T-helper 2 cell treated with Interferon-gamma antibody and Interleukin-4, amounts not matched to agents 5 μg/mL and 100 μg/mL, for 36 hours (primary cell): ENCODE measurements around the gene GCNT1.
"Not testable (repeated sequence)": the region's sequence is repeated elsewhere in the genome, so short reads cannot be mapped to it uniquely, and the experiment has no call there.

Experiments
- DNase-seq: peaks from one replicate; pipeline ENCODE4 v3.0.0; 2021; ENCODE audit warnings: low spot score
- H3K27ac Mint-ChIP-seq: one replicate; pipeline ENCODE4 v1.8.0; 2021; ENCODE audit warnings: mild to moderate bottlenecking, mixed read lengths
- H3K27me3 Mint-ChIP-seq: one replicate; pipeline ENCODE4 v1.8.0; 2021; ENCODE audit warnings: low read depth, mixed read lengths
- H3K36me3 Mint-ChIP-seq: one replicate; pipeline ENCODE4 v1.8.0; 2021; ENCODE audit warnings: low read depth, mixed read lengths
- H3K4me1 Mint-ChIP-seq: one replicate; pipeline ENCODE4 v1.8.0; 2021; ENCODE audit warnings: low read depth, mixed read lengths
- H3K4me3 Mint-ChIP-seq: one replicate; pipeline ENCODE4 v1.8.0; 2022; ENCODE audit warnings: mild to moderate bottlenecking, moderate library complexity, mixed read lengths
- H3K9me3 Mint-ChIP-seq: one replicate; pipeline ENCODE4 v1.8.0; 2021; ENCODE audit warnings: mixed read lengths

The GCNT1 gene

DNA sequence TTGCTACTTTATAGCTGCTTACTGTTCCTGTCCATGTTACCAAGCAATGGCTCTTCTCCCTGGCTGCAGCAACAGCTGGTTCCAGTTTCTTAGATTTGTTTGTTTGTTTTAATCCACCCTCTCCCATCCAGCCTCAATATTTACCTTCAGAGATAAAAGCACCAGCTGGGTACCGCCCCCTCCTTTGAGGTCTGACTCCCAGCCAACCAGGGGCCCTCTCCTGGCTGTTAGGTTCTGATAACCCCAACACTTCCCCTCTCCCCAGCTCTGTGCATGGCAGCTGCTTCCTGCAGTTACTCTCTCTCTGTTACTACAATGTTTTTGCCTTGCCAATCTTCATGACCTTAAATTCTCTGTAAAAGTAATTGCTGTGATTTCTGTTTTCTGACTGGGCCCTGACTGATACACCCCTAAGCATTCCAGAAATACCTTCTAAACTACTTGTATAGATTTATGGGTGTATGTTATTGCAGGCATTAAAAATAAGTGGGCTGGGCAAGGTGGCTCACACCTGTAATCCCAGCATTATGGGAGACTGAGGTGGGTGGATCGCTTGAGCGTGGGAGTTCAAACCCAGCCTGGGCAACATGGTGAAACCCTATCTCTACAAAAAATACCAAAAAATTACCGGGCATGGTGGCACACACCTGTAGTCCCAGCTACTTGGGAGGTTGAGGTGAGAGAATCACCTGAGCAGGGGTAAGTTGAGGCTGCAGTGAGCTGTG is 2.6 kb upstream of the GCNT1 start:
- H3K36me3 Mint-ChIP-seq: no peaks in the 10 kb centered on the region
- no peaks in the 10 kb centered on the region for H3K27me3 Mint-ChIP-seq
- peaks cover 26% of the 10 kb centered on the region for H3K4me1 Mint-ChIP-seq
- H3K4me3 Mint-ChIP-seq: no peak overlapping the region
- H3K9me3 Mint-ChIP-seq: no peaks in the 10 kb centered on the region
- no peak for DNase-seq
- peak overlapping the region; percentile 37 for H3K27ac Mint-ChIP-seq

DNA sequence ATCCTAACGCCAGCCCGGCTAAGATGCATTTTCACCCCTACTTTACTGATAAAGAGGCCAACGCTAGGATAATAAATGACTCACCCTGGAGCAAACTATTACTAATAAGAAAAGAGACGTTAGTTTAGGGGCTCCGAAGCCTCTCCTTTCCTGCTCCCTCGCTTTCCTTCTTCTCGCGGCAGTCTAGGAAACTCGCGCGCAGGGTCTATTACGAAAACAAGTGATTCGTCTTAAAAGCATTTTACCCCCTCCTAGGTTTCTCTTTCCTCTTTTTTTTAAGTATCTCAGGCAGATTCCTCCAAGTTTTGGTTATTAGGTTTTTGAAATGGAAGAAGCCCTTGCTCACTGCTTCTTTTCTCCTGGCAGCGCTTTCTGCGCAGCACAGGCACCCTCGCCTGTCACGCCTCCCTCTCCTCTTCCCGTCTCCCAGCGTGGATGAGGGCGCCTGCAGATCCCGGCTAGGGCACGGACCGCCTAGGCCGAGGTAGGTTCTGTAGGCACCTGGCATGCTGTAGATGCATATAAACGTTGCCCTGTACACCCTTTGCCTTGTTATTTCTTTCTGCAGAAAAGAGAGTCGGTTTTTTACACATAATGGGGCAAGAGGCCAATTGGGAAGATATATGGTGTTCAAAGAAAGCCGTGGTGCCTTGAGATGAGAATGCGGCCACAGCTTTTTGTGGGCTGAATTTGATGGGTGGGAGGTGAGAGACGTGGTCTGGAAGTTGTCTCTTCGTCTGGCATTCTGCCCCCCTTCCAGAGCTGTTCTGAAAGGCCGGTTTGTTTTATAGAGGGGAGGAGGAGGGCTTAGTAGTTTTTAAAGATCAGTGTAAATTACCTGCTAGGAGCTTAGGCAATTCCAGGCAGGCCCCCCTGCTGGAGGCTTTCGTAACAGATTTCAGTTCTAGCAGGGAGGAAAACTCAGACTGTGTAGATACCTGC is 983 bp downstream of the GCNT1 start:
- Mint-ChIP-seq H3K4me3 (peak overlapping the region; percentile 89), H3K9me3 (no peaks in the 10 kb centered on the region), H3K4me1 (peaks cover 33% of the 10 kb centered on the region), H3K27me3 (no peaks in the 10 kb centered on the region), H3K36me3 (no peaks in the 10 kb centered on the region), H3K27ac (peak overlapping the region; percentile 82)
- DNase-seq: no peak

DNA sequence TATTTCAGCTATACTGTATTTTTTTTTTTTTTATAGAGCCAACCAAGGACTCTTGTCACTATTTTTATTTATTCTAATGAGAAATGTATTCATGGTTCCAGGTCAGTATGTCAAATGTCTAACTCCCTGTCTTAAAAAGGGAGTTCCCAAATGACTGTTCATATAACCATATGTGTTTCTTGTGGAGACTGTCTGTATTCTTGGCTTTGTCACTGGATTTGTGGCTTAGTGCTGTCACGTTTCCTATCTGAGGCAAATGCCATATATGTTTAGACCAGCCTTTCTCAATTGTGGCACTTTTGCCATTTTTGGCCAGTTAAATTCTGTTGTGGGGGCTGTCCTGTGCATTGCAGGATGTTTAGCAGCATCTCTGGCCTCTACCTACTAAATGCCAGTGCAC is 3.1 kb downstream of the GCNT1 start:
- DNase-seq: no peak
- no peaks in the 10 kb centered on the region for H3K27me3 Mint-ChIP-seq
- no peak overlapping the region for H3K27ac Mint-ChIP-seq
- H3K36me3 Mint-ChIP-seq: peaks cover 2% of the 10 kb centered on the region
- H3K4me3 Mint-ChIP-seq: no peak overlapping the region
- peaks cover 33% of the 10 kb centered on the region for H3K4me1 Mint-ChIP-seq
- no peaks in the 10 kb centered on the region for H3K9me3 Mint-ChIP-seq

DNA sequence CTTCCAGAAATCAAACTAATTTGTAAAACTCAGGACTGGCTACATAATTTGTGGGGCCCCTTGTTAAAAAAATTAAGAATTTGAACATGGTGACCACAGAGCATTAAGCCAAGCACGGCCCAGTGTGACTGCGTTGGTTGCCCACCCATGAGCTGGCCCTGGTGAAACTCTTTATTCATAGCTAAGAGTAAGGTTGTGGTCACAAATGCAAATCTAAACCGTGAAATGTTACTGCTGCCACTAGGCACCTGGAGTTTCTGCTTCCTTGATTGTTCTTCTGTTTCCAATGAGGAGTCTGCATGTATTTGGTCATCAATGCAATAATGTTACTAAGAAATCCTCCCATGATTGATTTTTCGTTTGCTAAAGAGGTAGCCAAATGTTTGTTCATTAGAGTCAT is 4.2 kb downstream of the GCNT1 start:
- Mint-ChIP-seq H3K9me3 (no peaks in the 10 kb centered on the region), H3K27ac (no peak overlapping the region), H3K4me1 (peaks cover 30% of the 10 kb centered on the region), H3K4me3 (no peak overlapping the region), H3K36me3 (peaks cover 2% of the 10 kb centered on the region), H3K27me3 (no peaks in the 10 kb centered on the region)
- DNase-seq: no peak

DNA sequence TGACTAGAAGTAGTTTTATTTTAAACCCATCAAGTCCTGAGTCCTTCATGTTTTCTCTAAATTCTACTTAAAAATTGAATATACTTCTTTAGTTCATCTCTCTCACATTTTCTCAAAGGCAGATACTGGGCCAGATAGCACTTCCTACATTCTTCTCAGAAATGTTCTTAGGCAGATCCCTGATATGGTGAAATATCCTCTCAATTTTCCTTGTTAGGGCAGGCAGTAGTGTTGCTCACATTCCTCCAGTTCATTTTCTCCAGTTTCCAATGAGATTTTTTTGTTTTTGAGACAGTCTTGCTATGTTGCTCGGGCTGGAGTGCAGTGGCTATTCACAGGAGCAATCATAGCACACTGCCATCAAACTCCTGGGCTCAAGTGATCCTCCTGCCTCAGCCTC is 5.7 kb downstream of the GCNT1 start:
- no peaks in the 10 kb centered on the region for H3K27me3 Mint-ChIP-seq
- no peak overlapping the region for H3K27ac Mint-ChIP-seq
- H3K4me1 Mint-ChIP-seq: peaks cover 25% of the 10 kb centered on the region
- no peaks in the 10 kb centered on the region for H3K9me3 Mint-ChIP-seq
- peaks cover 2% of the 10 kb centered on the region for H3K36me3 Mint-ChIP-seq
- DNase-seq: no peak
- no peak overlapping the region for H3K4me3 Mint-ChIP-seq

DNA sequence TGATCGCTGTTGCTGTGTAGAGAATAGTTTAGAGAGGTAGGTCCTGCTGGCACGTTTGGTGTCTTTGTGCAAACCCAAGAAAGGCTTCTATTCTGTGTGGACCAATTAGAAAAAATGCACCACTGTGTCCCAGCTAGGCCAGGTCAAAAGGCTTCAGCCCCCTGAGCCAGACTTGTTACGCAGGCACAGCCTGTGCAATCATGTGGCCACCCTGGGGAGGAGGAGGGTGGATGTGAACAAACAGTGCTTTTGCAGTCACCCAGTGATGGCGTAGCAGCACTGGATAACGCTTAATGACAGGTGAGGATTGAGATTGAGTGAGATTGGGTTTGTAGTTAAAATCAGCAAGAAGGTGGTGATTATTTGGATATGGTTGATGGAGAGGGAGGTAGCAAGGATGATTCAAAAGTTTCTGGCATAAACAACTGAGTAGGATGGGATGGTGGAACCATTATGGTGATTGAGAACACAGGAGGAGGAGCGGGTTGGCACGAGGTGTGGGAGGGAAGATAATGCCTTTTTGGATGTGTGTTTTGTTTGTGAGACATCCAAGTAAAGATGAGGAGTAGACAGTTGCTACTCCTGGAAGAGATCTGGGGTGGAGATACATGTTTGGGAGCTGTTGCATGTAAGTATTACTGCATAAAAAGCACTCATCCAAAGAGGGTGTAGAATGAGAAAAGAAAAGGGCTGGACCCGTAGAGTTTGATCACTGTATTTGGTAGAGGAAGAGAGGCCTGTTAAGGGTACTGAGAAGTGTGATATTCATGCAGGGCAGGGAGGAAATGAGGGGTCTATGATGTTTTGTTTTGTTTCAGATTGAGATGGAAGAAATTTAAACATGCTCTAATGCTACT is 6.7 kb downstream of the GCNT1 start:
- H3K27ac Mint-ChIP-seq: no peak overlapping the region
- H3K9me3 Mint-ChIP-seq: no peaks in the 10 kb centered on the region
- no peak for DNase-seq
- no peak overlapping the region for H3K4me3 Mint-ChIP-seq
- H3K4me1 Mint-ChIP-seq: peaks cover 17% of the 10 kb centered on the region
- peaks cover 2% of the 10 kb centered on the region for H3K36me3 Mint-ChIP-seq
- no peaks in the 10 kb centered on the region for H3K27me3 Mint-ChIP-seq

DNA sequence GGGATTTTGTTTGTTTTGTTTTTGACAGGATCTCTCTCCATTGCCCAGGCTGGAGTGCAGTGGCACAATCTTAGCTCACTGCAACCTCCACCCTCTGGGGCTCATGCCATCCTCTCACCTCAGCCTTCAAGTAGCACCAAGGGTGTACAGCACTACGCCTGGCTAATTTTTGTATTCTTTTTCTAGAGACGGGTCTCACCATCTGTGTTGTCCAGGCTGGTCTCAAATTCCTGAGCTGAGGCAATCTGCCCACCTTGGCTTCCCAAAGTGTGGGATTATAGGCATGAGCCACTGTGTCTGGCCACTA is 7.3 kb downstream of the GCNT1 start:
- peaks cover 2% of the 10 kb centered on the region for H3K36me3 Mint-ChIP-seq
- no peak overlapping the region for H3K27ac Mint-ChIP-seq
- H3K9me3 Mint-ChIP-seq: no peaks in the 10 kb centered on the region
- H3K4me3 Mint-ChIP-seq: no peak overlapping the region
- no peak for DNase-seq
- H3K27me3 Mint-ChIP-seq: no peaks in the 10 kb centered on the region
- H3K4me1 Mint-ChIP-seq: peaks cover 15% of the 10 kb centered on the region

DNA sequence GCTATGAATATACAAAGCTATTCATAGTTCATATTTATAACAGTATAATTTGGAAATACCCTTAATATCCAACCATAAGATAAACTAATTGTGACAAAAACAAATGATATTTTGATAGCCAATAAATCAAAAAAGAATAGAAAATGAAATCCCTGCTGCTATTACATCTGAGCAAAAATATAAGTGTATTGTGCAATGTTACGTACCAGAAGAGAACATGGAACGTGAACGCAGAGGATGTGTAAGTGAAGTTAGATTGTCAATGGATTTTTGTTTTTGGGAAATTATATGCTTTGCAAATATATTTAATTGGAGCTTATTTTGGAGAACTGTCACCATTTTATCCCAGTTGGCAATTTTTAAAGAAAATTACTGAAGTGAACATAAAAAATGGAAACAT is 15.4 kb downstream of the GCNT1 start:
- H3K4me1 Mint-ChIP-seq: peaks cover 5% of the 10 kb centered on the region
- H3K9me3 Mint-ChIP-seq: peaks cover 8% of the 10 kb centered on the region
- no peak overlapping the region for H3K4me3 Mint-ChIP-seq
- H3K27ac Mint-ChIP-seq: no peak overlapping the region
- no peak for DNase-seq
- no peaks in the 10 kb centered on the region for H3K27me3 Mint-ChIP-seq
- peaks cover 13% of the 10 kb centered on the region for H3K36me3 Mint-ChIP-seq

DNA sequence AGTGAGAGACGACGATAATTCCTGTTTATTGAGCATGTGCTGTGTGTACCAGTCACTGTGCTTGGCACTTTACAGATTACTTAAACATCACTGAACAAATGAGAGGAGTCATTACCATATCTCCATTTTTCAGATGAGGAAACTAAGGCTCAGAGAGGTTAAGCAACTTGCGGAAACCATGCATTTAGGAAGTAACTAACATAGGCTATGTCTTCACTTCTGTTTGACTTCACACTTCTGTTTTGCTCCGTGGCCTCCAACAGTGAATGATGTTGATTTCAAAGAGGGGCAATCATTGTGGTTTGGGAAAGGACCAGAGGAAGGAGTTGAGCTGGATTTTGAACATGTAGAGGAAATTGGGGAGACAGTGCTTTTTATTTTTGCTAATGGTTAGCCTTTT is 16.7 kb downstream of the GCNT1 start:
- peaks cover 8% of the 10 kb centered on the region for H3K9me3 Mint-ChIP-seq
- H3K4me3 Mint-ChIP-seq: no peak overlapping the region
- peaks cover 19% of the 10 kb centered on the region for H3K36me3 Mint-ChIP-seq
- DNase-seq: no peak
- no peaks in the 10 kb centered on the region for H3K27me3 Mint-ChIP-seq
- no peak overlapping the region for H3K27ac Mint-ChIP-seq
- peaks cover 5% of the 10 kb centered on the region for H3K4me1 Mint-ChIP-seq

DNA sequence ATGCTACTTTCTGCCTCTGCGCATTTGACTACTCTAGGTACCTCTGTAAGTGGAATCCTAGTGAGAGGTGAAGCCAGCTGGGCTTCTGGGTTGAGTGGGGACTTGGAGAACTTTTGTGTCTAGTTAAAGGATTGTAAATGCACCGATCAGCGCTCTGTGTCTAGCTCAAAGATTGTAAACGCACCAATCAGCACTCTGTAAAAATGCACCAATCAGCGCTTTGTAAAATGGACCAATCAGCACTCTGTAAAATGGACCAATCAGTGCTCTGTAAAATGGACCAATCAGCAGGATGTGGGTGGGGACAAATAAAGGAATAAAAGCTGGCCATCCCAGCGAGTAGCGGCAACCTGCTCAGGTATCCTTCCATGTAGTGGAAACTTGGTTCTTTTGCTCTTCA is 18.8 kb downstream of the GCNT1 start:
- H3K4me3 Mint-ChIP-seq, DNase-seq, H3K9me3 Mint-ChIP-seq, H3K27me3 Mint-ChIP-seq, H3K27ac Mint-ChIP-seq, H3K4me1 Mint-ChIP-seq: not testable (repeated sequence)
- peaks cover 19% of the 10 kb centered on the region for H3K36me3 Mint-ChIP-seq

DNA sequence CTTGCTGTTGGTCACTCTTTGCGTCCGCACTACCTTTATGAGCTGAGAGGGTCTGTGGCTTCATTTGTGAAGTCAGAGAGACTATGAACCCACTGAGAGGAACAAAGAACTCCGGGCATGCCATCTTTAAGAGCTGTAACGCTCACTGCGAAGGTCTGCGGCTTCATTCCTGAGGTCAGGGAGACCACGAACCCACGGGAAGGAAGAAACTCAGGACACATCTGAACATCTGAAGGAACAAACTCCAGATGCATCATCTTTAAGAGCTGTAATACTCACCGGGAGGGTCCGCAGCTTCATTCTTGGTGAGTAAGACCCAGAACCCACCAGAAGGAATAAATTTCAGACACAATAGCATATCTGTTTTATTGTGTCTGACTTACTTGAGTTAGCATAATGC is 19.2 kb downstream of the GCNT1 start:
- Mint-ChIP-seq H3K9me3 (peaks cover 8% of the 10 kb centered on the region), H3K27me3 (no peaks in the 10 kb centered on the region), H3K4me1 (no peaks in the 10 kb centered on the region), H3K36me3 (peaks cover 19% of the 10 kb centered on the region), H3K27ac (no peak overlapping the region), H3K4me3 (no peak overlapping the region)
- DNase-seq: no peak

DNA sequence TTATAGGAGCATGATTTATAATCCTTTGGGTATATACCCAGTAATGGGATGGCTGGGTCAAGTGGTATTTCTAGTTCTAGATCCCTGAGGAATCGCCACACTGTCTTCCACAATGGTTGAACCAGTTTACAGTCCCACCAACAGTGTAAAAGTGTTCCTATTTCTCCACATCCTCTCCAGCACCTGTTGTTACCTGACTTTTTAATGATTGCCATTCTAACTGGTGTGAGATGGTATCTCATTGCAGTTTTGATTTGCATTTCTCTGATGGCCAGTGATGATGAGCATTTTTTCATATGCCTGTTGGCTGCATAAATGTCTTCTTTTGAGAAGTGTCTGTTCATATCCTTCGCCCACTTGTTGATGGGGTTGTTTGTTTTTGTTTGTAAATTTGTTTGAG is 20.4 kb downstream of the GCNT1 start:
- H3K4me1 Mint-ChIP-seq, H3K27me3 Mint-ChIP-seq, H3K9me3 Mint-ChIP-seq, H3K27ac Mint-ChIP-seq, DNase-seq, H3K4me3 Mint-ChIP-seq: not testable (repeated sequence)
- peaks cover 19% of the 10 kb centered on the region for H3K36me3 Mint-ChIP-seq

DNA sequence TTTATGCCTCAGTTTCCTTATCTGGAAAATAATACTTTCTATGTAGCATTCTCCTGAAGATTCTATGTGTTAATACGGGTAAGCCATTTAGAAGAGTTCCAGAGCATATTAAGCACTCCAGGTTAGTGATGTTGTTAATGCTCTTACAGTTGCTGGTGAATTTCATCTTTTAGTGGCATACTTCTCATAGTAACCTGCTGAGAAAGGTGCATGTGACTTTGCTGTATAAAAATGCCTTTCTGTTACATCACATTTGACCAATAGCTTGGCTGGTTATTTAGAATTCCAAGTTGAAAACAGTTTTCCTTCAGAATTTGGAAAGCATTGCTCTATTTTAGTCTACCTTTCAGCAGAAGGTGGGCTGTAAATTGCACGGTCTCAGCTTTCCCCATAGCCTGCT is 27.2 kb downstream of the GCNT1 start:
- no peak for DNase-seq
- Mint-ChIP-seq H3K9me3 (peaks cover 6% of the 10 kb centered on the region), H3K27ac (no peak overlapping the region), H3K36me3 (peaks cover 2% of the 10 kb centered on the region), H3K4me1 (peaks cover 8% of the 10 kb centered on the region), H3K4me3 (no peak overlapping the region), H3K27me3 (no peaks in the 10 kb centered on the region)
